ENCODE results near the gene LEF1.

LEF1 gene

DNA sequence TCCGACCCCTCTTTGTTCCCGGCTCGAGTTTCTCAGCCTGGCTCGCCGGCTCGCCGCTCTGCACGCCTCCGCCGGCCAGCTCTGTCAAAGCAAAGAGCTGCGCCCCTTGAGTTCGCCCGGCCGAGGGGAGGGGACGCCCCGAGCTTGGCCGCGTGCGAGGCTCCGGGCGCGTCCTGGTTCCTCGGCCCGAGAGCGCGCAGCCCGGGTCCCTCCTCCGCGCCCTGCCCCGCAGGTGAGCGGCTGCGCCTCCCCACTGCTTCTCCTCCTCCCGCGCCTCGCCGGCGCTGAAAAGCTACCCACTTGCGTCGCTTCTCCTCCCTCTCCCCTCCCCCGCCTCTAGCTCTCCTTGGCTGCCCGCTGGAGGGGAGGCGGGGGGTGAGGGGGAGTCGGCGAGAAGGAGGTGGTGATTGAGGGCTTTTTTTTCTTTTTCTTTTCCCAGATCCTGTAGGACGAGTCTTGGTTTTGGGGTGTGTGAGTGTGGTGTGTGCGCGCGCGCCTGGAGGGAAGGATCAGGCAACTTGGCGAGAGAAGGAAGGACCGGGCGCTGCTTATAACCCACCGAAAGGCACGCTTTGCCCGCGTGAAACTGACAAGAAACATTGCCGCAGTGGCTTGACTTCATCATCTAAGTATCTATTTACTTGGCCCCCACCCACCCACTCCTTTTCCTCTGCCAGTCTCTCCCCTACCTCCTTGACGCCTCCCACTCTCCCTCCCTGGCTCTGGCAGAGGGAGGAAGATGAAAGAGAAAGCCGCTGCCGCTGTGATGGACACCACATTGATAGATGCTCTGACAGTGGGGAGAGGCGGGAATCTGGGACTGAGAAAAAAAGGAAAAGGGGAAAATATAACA lies at the start of gene LEF1:
Gene LEF1 (minus strand): TSS at position 262 of the 853 bp plus-strand sequence. CDS start 1,165 bp downstream, outside the sequence.
- peak; percentile 39 for DNase-seq

DNA sequence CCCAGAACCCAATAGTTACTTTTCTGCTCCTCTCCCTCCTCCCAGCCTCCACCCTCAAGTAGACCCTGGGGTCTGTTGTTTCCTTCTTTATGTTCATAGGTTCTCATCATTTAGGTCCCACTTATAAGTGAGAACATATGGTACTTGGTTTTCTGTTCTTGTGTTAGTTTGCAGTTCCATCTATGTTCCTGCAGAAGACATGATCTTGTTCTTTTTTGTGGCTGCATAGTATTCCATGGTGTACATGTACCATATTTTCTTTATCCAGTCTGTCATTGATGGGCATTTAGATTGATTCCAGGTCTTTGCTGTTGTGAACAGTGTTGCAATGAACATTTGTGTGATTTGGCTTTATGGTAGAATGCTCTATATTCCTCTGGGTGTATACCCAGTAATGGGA lies 47.8 kb upstream of the LEF1 start:
- no peak for DNase-seq

DNA sequence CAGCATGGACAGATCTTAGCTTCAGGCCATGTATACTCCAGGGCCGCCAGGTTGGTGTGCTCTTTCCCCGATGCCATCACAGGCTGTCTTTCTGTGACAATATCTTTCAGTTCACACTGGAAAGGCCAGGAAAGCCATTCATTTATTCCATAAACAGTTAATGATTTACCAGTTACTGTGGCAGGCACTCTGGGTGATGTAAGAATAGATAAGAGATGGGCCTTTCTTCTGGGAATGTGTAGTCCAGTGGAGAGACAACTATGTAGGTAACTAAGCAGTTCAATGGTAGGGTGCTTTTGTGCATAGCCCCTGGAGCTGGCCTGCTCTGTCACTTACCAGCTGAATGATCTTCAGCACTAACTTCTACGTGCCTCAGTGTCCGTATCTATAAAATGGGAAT lies 46.3 kb upstream of the LEF1 start:
- no peak for DNase-seq

GRCh38 chr4:108213723-108214122 lies 45.0 kb upstream of the LEF1 start:
- DNase-seq: no peak

GRCh38 chr4:108213308-108213707 lies 44.6 kb upstream of the LEF1 start:
- DNase-seq: no peak

DNA sequence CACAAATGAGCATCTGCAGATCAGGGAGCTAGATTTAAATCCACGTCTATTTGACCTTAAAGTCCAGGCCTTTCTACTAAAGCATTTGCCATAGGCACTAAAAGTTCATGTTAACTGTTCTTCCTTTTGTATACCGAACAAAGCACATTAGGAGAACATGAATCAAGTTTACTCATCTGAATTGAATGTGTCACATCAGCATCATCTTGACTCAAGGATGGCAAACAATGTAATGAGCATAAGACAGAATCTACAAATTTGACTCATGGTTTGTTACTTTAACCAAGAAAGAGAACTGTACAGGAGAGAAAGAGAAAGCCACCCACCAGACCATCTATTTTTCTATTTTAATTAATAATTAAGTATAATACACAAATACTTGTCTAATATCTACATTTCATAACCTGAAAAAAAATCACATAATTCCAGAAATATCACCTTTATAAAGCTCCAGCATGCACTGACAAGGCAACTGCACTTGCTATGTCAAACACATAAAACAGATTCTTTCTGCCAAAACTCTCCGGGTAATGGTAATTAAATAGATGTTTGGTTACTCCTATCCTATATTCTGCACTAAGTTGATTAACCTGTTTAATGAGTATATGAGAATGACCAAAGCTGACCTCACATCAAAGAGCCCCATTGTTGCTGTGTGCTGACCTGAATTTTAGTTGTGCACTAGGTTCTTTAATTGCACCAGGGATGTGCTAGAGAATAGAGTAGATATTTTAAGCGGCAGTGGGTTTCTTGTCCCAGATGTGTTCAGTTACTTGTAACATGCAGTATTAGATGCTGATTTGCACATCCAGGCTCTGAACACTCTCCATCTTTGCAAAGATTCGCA lies 42.5 kb upstream of the LEF1 start:
- no peak for DNase-seq

DNA sequence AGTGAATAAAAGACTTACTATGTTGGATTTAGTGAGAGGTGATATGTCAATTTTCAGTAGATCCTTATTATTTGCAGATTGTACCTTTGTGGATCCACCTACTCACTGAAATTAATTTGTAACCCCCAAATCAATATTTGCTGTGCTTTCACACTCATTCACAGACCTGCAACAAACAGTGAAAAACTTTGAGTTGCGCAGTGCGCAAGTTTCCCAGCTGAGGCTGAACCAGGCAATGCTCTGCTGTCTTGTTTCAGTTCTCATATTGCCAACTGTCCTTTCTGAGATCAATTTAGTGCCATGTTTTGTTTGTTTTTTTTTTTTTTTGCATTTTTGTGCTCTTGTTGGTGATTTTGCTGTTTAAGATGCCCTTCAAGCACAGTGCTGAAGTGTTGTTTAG lies 40.8 kb upstream of the LEF1 start:
- DNase-seq: no peak

- no peak for DNase-seq
These were observed 37.1 kb upstream of the LEF1 start for GRCh38 chr4:108205859-108206258.

DNA sequence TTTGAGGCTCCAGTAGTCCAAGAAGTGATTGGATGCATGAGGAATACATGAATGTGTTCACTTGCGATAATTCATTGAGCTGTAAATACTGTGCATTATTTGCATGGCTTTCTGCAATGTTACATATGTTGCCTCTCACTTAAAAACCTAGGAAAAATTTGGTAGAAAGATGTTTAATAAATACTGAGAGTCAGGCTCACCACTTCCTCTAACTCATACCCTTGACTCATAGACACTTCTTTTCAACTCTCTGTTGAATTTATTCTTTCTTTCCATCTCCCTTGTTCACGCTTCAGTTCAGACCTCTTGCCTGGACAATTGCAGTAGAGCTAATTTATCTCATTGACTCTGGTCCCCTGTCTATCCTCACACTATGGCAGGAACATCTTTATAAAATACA lies 35.8 kb upstream of the LEF1 start:
- no peak for DNase-seq

DNA sequence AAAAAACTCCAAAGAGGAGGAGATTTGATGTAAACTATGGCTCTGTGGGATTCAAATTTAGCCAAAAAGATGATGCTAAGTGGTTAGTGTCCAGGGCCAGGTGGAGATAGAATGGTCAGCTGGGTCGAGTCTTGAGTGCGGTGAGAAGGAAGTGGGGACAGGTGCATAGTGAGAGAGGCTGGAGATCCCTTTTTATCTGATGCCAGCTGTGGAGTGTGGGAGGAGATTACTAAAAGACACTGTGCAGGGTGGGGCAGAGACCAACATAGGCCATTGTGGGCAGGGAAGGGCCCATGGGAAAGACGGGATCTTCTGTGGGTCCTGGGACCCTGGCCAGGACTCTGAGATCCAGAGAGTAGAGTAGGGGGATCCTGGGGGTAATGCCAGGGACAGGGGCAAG lies 34.6 kb upstream of the LEF1 start:
- DNase-seq: no peak

DNA sequence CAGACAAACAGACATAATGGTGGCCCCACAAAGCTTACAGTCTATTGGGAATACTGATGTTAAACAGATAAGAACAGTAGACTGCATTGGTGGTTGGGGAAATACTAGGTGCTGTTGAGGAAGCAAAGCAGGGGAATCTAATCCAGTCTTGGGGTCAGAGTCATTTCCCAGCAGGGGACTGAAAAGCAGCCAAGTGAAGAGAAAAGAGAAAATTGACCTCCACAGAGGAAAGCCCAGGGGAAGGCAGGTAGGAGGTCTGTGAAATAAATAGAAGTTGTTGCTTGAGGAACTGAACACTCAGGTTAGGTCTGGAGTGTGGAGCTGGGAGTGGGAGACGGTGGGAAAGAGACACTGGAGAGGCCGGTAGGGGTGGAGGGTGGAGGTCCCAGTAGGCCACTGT lies 33.0 kb upstream of the LEF1 start:
- no peak for DNase-seq

DNA sequence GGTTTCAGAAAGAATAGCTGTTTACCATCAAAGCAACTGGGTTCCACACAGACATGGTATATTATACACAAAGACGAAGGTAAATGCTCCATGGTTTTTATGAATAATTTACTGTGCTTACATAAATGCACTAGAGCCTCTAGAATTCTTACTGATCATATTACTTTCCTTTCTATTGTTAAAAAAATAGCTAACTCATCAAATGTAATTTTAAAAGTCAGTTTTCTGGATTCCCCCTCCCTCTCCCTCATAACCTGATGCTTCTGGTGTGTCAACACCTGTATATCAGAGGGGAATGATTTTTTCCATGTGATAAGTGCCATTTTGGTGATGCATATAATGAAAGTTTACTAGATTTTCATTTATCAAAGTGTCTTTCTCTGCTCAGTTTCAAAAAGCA lies 31.1 kb upstream of the LEF1 start:
- DNase-seq: no peak

- DNase-seq: no peak
These were observed 25.3 kb upstream of the LEF1 start for GRCh38 chr4:108193886-108194672.

- no peak for DNase-seq
These were observed 24.2 kb upstream of the LEF1 start for GRCh38 chr4:108192935-108193334.

DNA sequence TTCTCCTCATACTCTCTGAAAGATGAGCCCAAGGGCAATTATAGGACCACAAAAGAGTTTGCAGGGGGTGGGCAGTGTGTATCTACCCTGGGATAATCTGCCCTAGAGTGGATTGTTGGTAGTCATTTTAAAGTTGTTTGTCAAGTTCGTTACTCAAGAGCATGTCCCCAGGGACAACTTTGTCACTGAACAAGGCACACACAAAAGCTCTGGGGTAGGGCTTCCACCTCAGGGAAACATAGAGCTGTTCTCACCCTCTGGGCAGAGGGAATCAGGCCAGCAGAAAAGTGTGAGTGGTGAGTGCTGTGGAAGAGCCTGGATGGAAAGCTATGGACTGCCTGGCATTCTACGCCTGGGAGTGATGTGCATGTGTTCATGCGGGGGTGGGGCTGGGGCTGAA lies 23.3 kb upstream of the LEF1 start:
- no peak for DNase-seq

DNA sequence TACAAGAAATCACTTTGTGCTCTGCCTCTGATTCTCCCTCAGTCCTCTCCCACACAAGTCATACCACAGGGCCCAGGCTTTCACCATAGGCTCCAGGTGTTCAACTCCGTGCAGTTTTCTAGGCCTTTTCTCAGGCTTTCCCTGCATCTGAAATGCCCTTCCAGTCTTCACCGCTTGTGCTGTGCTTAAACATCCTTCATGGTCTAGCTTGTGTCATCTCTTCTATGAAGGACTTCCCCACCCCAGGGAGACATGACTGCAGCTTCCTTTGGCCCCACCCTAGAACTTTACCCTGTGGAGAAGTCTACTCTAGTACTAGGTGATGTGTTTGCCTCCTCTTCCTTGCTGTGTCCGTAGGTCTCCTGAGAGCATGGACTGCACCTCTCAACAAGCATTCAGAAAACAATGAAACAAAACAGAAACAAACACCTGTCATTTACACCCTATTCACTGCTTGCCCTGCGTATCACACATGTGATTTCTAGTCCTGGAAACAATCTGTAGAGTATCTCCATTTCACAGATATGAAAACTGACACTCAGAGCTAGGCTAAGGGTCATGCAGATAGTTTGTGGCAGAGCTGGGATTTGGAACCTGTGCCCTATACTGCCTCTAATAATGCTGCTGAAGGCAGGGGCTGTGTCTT lies 22.7 kb upstream of the LEF1 start:
- no peak for DNase-seq

- no peak for DNase-seq
These were observed 20.0 kb upstream of the LEF1 start for GRCh38 chr4:108188770-108189169.

DNA sequence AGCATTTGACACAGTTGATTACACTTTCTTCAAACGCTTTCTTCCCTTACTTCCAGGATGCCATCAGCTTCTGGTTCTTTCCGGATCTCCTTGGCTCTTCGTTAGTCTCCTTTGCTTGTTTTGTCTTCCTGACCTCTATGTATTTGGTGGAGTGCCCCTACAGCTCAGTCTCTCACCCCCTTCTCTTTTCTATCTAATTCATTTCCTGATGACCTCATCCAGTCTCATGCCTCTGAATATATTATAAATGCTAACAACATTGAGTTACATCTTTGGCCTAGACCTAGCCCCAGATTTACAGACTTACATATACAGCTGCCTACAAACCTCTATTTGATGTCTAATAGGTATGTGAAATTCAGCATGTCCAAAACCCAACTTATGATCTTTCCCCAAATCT lies 16.5 kb upstream of the LEF1 start:
- DNase-seq: no peak

- no peak for DNase-seq
These were observed 15.8 kb upstream of the LEF1 start for GRCh38 chr4:108184453-108185049.

GRCh38 chr4:108181704-108182103 lies 13.0 kb upstream of the LEF1 start:
- no peak for DNase-seq

GRCh38 chr4:108180513-108180912 lies 11.8 kb upstream of the LEF1 start:
- DNase-seq: no peak

- no peak for DNase-seq
These were observed 7.2 kb upstream of the LEF1 start for GRCh38 chr4:108175966-108176365.
